ENCODE results near the gene MYZAP. TPM values are rescaled to one million over a fixed set of nuclear protein-coding genes. Genes with fewer than 3 reads are reported as not detected.

The MYZAP gene
- total RNA-seq, 2 donors from 2014 or later: not detected

DNA sequence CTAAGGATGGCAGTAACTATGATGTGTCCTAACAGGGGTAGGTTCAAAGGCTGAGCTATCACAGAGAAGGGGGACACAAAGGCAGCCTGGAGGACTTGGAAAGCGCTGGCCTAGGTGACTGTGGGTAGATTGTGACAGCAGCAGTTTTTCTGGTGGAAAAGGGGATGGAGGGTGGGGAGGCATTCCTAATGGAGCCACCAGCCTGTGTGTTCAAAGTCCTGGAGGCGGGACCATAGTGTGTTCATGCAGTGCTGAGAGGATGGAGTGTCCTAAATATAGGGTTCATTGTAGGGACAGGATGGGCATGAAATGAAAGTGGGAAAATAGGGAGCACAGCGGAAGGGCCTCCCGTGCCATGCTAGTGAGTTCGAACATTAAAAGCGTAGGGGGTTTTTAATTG lies 63.3 kb downstream of the MYZAP start:
- H3K36me3 Mint-ChIP-seq: no peaks in the 10 kb centered on the region

DNA sequence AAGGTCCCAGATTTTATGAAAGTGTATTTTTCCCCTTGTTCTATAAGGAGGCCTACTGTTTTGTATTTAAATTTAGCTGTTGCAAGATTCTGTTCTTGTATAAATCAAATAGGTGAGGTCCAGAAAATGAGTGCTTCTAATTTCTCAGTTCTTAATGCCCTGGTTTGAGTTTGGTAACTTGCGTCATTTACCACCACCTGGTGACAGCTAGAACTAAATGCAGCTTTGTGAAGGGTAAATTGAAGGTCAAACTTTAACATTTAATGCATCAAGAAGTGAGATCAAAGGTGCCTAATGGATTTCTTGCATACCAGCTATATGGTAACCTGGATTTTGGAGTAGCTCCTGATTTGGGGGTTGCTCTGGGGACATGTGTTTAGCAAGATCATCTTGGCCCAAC lies 64.1 kb downstream of the MYZAP start:
- Mint-ChIP-seq H3K9me3 (no peaks in the 10 kb centered on the region), H3K27me3 (peaks cover 15 to 23% of the 10 kb centered on the region in 2 donors), H3K36me3 (no peaks in the 10 kb centered on the region), H3K27ac (no peak overlapping the region), H3K4me3 (no peak overlapping the region), H3K4me1 (ENCODE audit: low read depth in 2 of 2) (peaks cover 0 to 4% of the 10 kb centered on the region in 2 donors)
- ATAC-seq: no peak
- DNase-seq (ENCODE audit: low spot score): no peak

More for the DNA sequence above, 63.3 kb downstream of the MYZAP start:
- peaks cover 20 to 29% of the 10 kb centered on the region in 2 donors for H3K27me3 Mint-ChIP-seq
- no peak overlapping the region for H3K4me3 Mint-ChIP-seq
- no peaks in the 10 kb centered on the region for H3K9me3 Mint-ChIP-seq
- DNase-seq (ENCODE audit: low spot score) (no peak), ATAC-seq (no peak)
- no peak overlapping the region for H3K27ac Mint-ChIP-seq
- H3K4me1 Mint-ChIP-seq (ENCODE audit: low read depth in 2 of 2): peaks cover 0 to 4% of the 10 kb centered on the region in 2 donors

DNA sequence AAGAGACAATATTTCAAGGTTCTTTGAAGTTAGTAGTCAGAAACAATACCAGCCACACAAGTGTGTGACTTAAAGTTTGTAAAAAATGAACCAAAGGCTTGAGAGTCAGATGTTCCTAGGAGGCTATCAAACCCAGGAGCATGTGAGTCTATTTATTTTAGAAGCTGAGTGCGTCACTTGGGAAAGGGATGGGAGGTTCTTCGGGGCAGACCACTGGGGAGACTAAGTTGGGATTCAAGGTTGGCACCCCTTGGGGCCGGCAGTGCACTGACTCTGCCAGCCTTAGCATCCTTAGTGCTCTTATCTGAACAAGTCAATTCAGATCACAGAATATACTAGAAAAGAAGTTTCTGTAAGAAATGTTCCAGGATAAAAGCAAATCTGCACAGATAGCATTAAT lies 64.7 kb downstream of the MYZAP start:
- no peaks in the 10 kb centered on the region for H3K36me3 Mint-ChIP-seq
- peaks cover 15 to 22% of the 10 kb centered on the region in 2 donors for H3K27me3 Mint-ChIP-seq

DNA sequence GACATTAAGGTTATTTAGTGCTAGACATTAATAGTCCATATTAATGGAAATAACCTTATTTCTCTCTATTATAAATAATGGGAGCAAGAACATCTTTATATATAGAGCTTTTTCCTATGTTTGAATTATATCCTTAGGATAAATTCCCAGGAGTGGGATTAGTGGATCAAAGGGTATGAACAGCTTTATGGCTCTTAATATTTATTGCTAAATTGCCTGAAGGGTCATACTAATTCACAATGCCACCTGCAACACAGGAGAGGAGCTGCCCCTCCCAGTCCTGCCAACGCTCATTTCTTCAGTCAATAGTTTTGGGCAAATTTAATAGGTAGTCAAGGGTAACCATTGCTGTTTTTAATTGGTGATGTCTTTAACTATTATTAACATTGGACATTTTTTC lies 65.9 kb downstream of the MYZAP start:
- H3K9me3 Mint-ChIP-seq: no peaks in the 10 kb centered on the region
- peaks cover 18 to 32% of the 10 kb centered on the region in 2 donors for H3K27me3 Mint-ChIP-seq
- no peak for ATAC-seq
- H3K4me1 Mint-ChIP-seq (ENCODE audit: low read depth in 2 of 2): no peaks in the 10 kb centered on the region
- no peak for DNase-seq (ENCODE audit: low spot score)
- no peaks in the 10 kb centered on the region for H3K36me3 Mint-ChIP-seq
- no peak overlapping the region for H3K4me3 Mint-ChIP-seq
- no peak overlapping the region for H3K27ac Mint-ChIP-seq

More for the DNA sequence above, 64.7 kb downstream of the MYZAP start:
- no peak overlapping the region for H3K4me3 Mint-ChIP-seq
- no peaks in the 10 kb centered on the region for H3K9me3 Mint-ChIP-seq
- no peak overlapping the region for H3K27ac Mint-ChIP-seq
- H3K4me1 Mint-ChIP-seq (ENCODE audit: low read depth in 2 of 2): peaks cover 0 to 4% of the 10 kb centered on the region in 2 donors
- no peak for DNase-seq (ENCODE audit: low spot score)
- no peak for ATAC-seq

DNA sequence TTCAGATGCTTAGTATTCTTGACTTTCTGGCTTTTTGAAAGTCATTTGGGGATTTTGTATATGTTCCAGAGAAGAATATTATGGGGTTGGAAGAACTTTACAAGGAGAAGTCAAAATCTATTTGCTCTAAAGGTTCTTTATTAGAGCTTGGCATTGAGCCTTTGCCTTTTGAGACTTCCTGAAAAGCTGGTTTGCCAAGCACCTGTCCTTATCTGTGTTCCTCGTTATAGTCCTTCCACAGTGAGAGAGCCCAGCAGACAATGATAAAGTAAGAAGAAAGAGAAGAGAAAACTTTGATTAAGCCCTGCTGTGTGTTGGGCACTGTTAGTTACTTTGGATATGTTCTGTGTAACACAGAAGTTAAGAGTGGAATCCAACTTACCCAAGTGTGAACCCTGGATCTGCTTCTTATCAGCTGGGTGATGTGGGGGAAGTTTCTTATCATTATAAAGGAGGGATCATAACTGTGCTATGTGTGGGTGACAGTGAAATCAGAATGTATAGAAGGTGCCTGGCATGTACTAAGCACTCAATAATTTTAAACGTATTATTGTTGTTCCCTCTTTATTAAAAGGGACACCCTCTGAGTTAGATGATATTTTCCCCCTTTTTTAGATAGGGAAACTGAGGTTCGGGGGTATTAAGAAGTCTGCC lies 70.5 kb downstream of the MYZAP start:
- H3K27ac Mint-ChIP-seq: no peak overlapping the region
- H3K4me1 Mint-ChIP-seq (ENCODE audit: low read depth in 2 of 2): no peaks in the 10 kb centered on the region
- no peak for DNase-seq (ENCODE audit: low spot score)
- no peak for ATAC-seq
- no peak overlapping the region for H3K4me3 Mint-ChIP-seq
- H3K36me3 Mint-ChIP-seq: no peaks in the 10 kb centered on the region
- H3K9me3 Mint-ChIP-seq: no peaks in the 10 kb centered on the region
- peaks cover 15 to 41% of the 10 kb centered on the region in 2 donors for H3K27me3 Mint-ChIP-seq

DNA sequence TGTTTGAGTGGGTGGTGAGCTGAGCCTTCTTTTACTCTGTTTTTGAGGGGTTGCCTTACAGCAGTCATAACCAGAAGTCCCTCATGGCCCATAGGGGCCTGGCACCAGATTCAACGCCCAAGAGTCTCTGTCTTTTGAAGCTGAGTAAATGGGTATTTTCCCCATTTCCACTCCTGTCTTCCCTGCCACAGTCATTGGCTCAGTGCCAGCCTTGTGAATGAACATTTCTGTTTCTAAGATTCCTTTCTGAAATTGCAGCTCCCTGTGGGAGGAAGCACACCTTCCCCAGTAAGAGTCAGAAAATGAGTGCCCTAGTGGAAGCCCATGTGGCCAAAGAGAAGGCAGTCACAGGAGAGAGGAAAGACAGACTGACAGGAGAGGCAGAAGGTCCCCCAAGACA lies 71.1 kb downstream of the MYZAP start:
- Mint-ChIP-seq H3K36me3 (no peaks in the 10 kb centered on the region), H3K4me1 (ENCODE audit: low read depth in 2 of 2) (no peaks in the 10 kb centered on the region), H3K27me3 (peaks cover 18 to 42% of the 10 kb centered on the region in 2 donors), H3K27ac (no peak overlapping the region), H3K9me3 (no peaks in the 10 kb centered on the region), H3K4me3 (no peak overlapping the region)
- DNase-seq (ENCODE audit: low spot score): no peak
- no peak for ATAC-seq

DNA sequence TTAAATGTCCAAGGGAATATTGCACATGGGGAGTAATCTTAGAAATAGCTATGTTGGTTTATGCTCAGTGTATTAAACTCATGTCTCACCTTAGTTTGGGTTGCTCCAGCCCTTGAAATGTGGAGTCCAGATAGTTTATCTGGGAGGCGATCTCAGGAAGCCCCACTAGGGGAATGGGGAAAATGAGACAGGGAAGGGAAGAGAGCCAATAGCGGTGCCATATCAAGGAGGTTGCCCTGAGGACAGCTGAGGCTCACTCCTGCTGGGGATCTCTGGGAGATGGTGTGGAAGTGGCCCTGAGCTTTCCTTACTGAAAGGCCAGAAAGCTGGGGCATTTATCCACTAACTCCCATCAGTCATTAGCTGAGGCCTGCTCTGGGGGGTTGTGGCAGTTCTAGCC lies 71.6 kb downstream of the MYZAP start:
- Mint-ChIP-seq H3K4me1 (ENCODE audit: low read depth in 2 of 2) (no peaks in the 10 kb centered on the region), H3K27ac (no peak overlapping the region), H3K9me3 (no peaks in the 10 kb centered on the region), H3K27me3 (peaks cover 14 to 42% of the 10 kb centered on the region in 2 donors), H3K36me3 (no peaks in the 10 kb centered on the region), H3K4me3 (no peak overlapping the region)
- DNase-seq (ENCODE audit: low spot score) (no peak), ATAC-seq (no peak)

DNA sequence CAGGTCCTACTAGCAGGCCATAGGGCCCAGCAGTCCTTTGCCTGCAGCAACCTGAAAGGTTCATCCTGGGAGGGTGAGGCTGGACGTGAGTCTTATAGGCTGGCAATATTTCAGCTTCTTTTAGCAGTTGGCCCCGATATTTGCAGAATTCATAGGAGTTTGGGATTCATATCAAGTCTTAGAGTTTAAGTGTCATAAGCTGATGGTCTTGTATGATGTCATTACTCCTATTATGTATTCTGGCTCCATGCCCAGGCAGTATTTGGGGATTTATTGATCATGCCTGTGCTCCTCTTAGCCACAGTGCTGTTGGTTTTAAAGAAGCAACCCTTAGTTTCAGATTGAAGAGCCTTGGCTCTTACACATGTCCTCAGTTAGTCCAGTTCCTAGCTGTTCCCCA lies 73.5 kb downstream of the MYZAP start:
- Mint-ChIP-seq H3K36me3 (no peaks in the 10 kb centered on the region), H3K4me3 (no peak overlapping the region), H3K9me3 (no peaks in the 10 kb centered on the region), H3K27ac (no peak overlapping the region), H3K4me1 (ENCODE audit: low read depth in 2 of 2) (no peaks in the 10 kb centered on the region), H3K27me3 (peaks cover 20 to 45% of the 10 kb centered on the region in 2 donors)
- DNase-seq (ENCODE audit: low spot score): no peak
- ATAC-seq: no peak

DNA sequence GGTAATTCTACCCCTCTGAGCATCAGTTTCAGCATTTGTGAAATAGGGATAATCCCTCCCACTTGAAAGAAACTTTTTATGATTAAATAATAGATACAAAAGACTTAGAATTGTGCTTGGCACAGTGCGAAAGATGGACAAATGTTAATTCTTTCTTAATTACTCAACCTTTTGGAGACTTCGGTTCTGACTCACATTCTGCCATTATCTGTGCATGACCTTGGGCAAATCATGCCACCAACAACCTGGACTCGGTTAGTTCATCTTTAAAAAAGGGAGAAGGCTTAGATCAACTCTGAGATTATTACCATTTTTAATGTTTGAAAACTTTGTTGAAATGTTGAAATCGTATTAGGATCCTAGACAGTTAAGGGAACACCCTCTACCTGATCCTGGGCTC lies 74.2 kb downstream of the MYZAP start:
- Mint-ChIP-seq H3K4me1 (ENCODE audit: low read depth in 2 of 2) (no peaks in the 10 kb centered on the region), H3K27ac (no peak overlapping the region), H3K9me3 (no peaks in the 10 kb centered on the region), H3K4me3 (no peak overlapping the region), H3K36me3 (no peaks in the 10 kb centered on the region), H3K27me3 (peaks cover 24 to 52% of the 10 kb centered on the region in 2 donors)
- ATAC-seq (no peak), DNase-seq (ENCODE audit: low spot score) (no peak)

DNA sequence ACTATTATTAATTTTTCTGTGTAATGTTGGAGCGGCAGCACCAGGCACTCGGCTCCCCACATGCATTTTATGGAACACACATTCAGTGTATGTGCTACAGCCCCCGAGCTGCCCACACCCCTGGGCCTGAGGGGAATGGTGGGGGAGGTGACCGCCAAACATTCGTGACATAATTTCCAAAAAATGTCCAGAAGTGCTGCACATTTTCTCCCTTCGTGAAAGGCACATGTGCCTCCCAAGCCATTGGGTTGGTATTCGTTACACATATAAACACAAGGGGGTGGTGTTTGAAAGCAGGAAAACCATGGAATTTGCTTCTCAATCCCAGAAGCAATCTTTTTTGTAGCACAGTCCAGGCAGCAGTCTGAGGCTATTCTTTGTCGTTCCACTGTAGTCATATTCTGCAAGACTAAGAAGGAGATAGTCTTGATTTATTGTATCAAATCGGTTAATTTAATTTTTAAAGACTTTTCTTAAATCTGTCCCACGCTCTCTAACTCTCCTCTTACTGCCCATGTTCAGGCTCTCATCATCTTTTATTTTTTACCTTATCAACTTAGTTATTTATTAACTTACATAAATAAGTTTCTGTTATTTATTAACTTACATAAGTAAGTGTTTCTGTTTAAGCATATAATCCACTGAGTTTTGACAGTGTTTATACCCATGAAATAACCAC lies 75.6 kb downstream of the MYZAP start:
- Mint-ChIP-seq H3K4me3 (no peak overlapping the region), H3K36me3 (no peaks in the 10 kb centered on the region), H3K27me3 (peaks cover 30 to 57% of the 10 kb centered on the region in 2 donors), H3K9me3 (no peaks in the 10 kb centered on the region), H3K27ac (no peak overlapping the region), H3K4me1 (ENCODE audit: low read depth in 2 of 2) (no peaks in the 10 kb centered on the region)
- ATAC-seq: no peak
- DNase-seq (ENCODE audit: low spot score): no peak

DNA sequence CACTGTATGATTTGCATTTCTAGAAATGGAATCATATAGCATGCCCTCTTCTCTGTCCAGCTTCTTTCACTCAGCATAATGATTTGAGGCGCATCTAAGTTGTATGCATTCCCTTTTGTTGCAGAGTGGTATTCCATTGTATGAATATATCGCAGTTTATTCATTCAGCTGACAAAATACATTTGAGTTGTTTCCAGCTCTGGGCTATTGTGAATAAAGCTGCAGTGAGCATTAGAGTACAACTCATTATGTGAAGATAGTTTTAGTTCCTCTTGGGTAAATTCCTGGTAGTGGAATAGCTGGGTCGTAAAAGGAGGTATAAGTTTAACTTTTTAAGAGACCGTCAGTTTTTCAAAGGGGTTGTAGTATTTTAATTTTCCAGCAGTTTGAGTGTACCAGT lies 76.3 kb downstream of the MYZAP start:
- ATAC-seq (no peak), DNase-seq (ENCODE audit: low spot score) (no peak)
- Mint-ChIP-seq H3K4me3 (no peak overlapping the region), H3K27ac (no peak overlapping the region), H3K4me1 (ENCODE audit: low read depth in 2 of 2) (no peaks in the 10 kb centered on the region), H3K9me3 (no peaks in the 10 kb centered on the region), H3K27me3 (peaks cover 34 to 63% of the 10 kb centered on the region in 2 donors), H3K36me3 (no peaks in the 10 kb centered on the region)

DNA sequence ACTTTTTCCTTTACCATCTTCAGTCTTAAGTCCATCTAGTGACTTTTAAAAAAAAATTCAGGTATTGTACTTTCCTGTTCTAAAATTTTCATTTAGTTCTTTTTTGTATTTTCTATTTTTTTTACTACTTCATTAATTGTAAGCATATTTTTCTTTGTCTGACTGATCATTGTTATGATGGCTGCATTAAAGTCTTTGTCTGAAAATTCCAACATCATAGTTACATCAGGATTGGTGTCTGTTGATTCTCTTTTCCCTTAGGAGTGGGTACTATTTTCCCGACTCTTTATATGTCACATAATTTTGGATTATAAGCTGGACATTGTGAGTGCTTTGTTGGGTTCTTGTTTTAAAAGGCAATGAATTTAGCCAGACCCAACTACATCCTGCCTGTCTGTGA lies 79.9 kb downstream of the MYZAP start:
- H3K27me3 Mint-ChIP-seq: peaks cover 42 to 74% of the 10 kb centered on the region in 2 donors
- no peaks in the 10 kb centered on the region for H3K36me3 Mint-ChIP-seq
- H3K4me3 Mint-ChIP-seq: no peak overlapping the region
- H3K27ac Mint-ChIP-seq: no peak overlapping the region
- ATAC-seq (no peak), DNase-seq (ENCODE audit: low spot score) (no peak)
- no peaks in the 10 kb centered on the region for H3K9me3 Mint-ChIP-seq
- no peaks in the 10 kb centered on the region for H3K4me1 Mint-ChIP-seq (ENCODE audit: low read depth in 2 of 2)

DNA sequence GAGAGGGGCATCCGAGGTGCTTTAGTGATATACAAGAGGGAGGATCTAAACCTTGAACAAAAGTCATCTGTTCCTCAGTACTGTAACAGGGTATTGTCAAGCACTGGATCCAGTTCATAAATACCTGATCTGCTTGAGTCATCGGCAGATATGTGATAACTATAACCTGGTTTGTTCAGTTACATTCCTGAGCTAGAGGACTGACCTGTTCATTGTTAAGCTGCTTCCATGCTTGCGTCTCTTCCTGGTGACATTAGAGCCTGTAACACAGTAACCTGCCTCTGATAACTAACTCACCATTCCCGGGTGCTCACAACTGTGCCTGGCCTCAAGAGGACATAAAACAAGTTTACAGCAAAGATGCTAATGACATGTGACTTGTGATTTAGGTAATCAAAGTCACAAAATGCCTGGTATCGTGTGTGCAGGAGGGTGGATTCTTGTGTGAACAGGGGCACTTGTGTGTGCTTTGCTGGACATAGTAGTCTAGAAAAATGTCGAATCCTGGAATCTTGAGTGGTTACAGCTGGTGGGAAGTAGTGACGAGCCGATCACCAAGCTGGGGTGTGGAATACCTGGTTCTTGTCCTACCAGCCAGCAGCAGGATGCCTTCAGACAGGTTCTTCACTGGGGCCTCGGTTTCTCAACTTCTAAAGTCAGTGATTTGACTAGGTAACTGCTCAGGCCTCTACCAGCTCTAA lies 83.9 kb downstream of the MYZAP start:
- Mint-ChIP-seq H3K27me3 (peaks cover 31 to 43% of the 10 kb centered on the region in 2 donors), H3K4me3 (no peak overlapping the region), H3K9me3 (no peaks in the 10 kb centered on the region), H3K4me1 (ENCODE audit: low read depth in 2 of 2) (peaks cover 4 to 7% of the 10 kb centered on the region in 2 donors), H3K36me3 (no peaks in the 10 kb centered on the region), H3K27ac (no peak overlapping the region)
- ATAC-seq: no peak
- DNase-seq (ENCODE audit: low spot score): no peak

DNA sequence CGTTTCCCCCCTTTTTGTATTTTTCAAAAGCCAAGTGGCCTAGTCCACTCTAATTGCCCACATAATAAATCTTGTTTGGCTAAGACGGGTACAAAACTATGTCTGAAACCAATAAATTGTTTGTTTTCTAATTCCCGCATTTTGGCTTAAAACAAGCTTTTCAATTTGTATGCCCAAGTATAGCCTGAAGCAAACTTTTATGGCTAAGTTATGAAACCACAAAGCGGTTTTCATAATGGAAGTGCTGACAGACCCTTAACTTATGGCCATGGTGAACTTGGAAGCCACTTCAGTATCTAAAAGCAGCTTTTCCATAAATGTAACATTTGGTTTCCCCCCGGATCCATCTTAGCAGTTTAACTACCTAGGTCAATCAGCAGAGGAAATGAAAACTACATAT lies 84.9 kb downstream of the MYZAP start:
- Mint-ChIP-seq H3K9me3 (no peaks in the 10 kb centered on the region), H3K4me3 (no peak overlapping the region), H3K27ac (no peak overlapping the region), H3K4me1 (ENCODE audit: low read depth in 2 of 2) (peaks cover 4 to 8% of the 10 kb centered on the region in 2 donors), H3K27me3 (peaks cover 26 to 33% of the 10 kb centered on the region in 2 donors), H3K36me3 (no peaks in the 10 kb centered on the region)
- DNase-seq (ENCODE audit: low spot score) (no peak), ATAC-seq (no peak)
